Calu3 (cell line): Measurements from ENCODE around the gene ADAT3. TPM values are rescaled to one million over a fixed set of nuclear protein-coding genes. Genes with fewer than 3 reads are reported as not detected.

Experiments
- BruUV-seq: library from RNA; stranded (reverse); fragments of 400-500 nt; replicated peaks from 2 replicates; lab custom pipeline; 2021; lab: Mats Ljungman, UMichigan
- CTCF ChIA-PET: fragments of 300-600 bp; sonication (Branson Sonifier 250); formaldehyde crosslinking; loops from one replicate; lab custom pipeline; 2022; ENCODE audit warnings: antibody characterized with exemption; lab: Charles Lee
- DNase-seq: peaks from one replicate; pipeline ENCODE4 v3.0.0; 2022
- H3K27ac Mint-ChIP-seq: one replicate; pipeline ENCODE4 v1.8.0; 2022; ENCODE audit warnings: mixed read lengths; ENCODE audit not compliant: unreplicated experiment
- H3K27me3 Mint-ChIP-seq: one replicate; pipeline ENCODE4 v1.8.0; 2022; ENCODE audit warnings: mixed read lengths; ENCODE audit not compliant: unreplicated experiment
- H3K36me3 Mint-ChIP-seq: one replicate; pipeline ENCODE4 v1.8.0; 2022; ENCODE audit warnings: mild to moderate bottlenecking, moderate library complexity, mixed read lengths; ENCODE audit not compliant: insufficient read depth, unreplicated experiment
- H3K4me1 Mint-ChIP-seq: one replicate; pipeline ENCODE4 v1.8.0; 2022; ENCODE audit warnings: mild to moderate bottlenecking, low read depth, mixed read lengths; ENCODE audit not compliant: unreplicated experiment
- H3K4me3 Mint-ChIP-seq: one replicate; pipeline ENCODE4 v1.8.0; 2022; ENCODE audit warnings: mild to moderate bottlenecking, low read depth, moderate library complexity, mixed read lengths; ENCODE audit not compliant: unreplicated experiment
- H3K9me3 Mint-ChIP-seq: one replicate; pipeline ENCODE4 v1.8.0; 2022; ENCODE audit warnings: low read depth, mixed read lengths; ENCODE audit not compliant: unreplicated experiment
- intact Hi-C: fragments of 100-400 bp; cut with micrococcal nuclease; formaldehyde crosslinking; loops from one replicate; pipeline ENCODE4 v1.10.0; 2022; ENCODE audit not compliant: unreplicated experiment
- total RNA-seq: library from RNA; stranded (reverse); gene quantifications from 2 replicates; pipeline ENCODE4 v1.2.3, GENCODE V29; 2022
- TF ChIP-seq, protein P1 (sequence below): fragments of 200-600 bp; IDR thresholded peaks from one replicate; pipeline ENCODE4 v1.8.0; 2022; ENCODE audit warnings: antibody characterized with exemption; ENCODE audit not compliant: unreplicated experiment

ADAT3 gene
- total RNA-seq, 1 experiment from 2014 or later: 6.7 TPM

DNA sequence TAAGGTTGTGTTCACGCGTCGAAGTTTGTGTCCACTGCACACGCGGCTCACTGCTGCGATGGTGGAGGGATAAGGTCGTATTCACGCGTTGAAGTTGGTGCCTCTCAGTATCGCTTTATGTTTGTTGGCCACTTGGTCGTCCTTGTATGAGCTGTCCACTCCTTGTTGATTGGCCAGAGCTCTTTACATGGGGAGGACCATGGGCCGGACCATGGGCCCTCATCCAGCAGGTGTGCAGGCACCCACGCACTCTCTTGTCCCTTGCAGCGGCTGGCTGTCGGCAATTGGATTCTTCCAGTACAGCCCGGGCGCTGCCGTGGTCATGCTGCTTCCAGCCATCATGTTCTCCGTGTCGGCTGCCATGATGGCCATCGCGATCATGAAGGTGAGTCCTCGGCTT, 17.6 kb downstream of the ADAT3 start:
- Mint-ChIP-seq H3K27ac (no peak overlapping the region), H3K4me3 (no peak overlapping the region), H3K36me3 (peaks cover 28% of the 10 kb centered on the region), H3K9me3 (no peaks in the 10 kb centered on the region), H3K4me1 (no peaks in the 10 kb centered on the region), H3K27me3 (no peaks in the 10 kb centered on the region)
- no TSS peak for BruUV-seq
- TF ChIP-seq, protein P1, sequence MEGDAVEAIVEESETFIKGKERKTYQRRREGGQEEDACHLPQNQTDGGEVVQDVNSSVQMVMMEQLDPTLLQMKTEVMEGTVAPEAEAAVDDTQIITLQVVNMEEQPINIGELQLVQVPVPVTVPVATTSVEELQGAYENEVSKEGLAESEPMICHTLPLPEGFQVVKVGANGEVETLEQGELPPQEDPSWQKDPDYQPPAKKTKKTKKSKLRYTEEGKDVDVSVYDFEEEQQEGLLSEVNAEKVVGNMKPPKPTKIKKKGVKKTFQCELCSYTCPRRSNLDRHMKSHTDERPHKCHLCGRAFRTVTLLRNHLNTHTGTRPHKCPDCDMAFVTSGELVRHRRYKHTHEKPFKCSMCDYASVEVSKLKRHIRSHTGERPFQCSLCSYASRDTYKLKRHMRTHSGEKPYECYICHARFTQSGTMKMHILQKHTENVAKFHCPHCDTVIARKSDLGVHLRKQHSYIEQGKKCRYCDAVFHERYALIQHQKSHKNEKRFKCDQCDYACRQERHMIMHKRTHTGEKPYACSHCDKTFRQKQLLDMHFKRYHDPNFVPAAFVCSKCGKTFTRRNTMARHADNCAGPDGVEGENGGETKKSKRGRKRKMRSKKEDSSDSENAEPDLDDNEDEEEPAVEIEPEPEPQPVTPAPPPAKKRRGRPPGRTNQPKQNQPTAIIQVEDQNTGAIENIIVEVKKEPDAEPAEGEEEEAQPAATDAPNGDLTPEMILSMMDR: no peak
- no peak for DNase-seq
- CTCF ChIA-PET: no interaction called here
- intact Hi-C loops: no loop called here

DNA sequence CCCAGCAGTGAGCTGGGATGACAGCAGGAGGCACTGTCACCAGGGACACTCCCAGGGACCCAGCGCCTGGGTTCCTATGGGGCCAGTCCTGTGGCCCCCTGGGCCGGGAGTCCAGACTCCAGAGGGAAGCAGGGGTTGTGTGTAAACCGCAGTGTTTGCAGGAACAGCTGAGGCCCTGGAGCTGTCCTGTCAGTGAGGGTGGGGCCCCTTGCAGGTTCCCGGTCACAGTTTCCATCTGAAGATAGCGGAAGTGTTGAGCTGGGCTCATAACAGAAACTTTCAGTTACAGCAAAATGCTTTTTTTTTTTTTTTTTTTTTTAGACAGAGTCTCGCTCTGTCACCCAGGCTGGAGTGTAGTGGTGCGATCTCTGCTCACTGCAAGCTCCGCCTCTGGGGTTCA, 18.1 kb downstream of the ADAT3 start:
- no peaks in the 10 kb centered on the region for H3K27me3 Mint-ChIP-seq
- no peak for DNase-seq
- TF ChIP-seq, protein P1: no peak
- intact Hi-C loops: no loop called here
- no TSS peak for BruUV-seq
- H3K36me3 Mint-ChIP-seq: peaks cover 28% of the 10 kb centered on the region
- H3K9me3 Mint-ChIP-seq: no peaks in the 10 kb centered on the region
- no peaks in the 10 kb centered on the region for H3K4me1 Mint-ChIP-seq
- H3K4me3 Mint-ChIP-seq: no peak overlapping the region
- CTCF ChIA-PET: no interaction called here
- no peak overlapping the region for H3K27ac Mint-ChIP-seq

DNA sequence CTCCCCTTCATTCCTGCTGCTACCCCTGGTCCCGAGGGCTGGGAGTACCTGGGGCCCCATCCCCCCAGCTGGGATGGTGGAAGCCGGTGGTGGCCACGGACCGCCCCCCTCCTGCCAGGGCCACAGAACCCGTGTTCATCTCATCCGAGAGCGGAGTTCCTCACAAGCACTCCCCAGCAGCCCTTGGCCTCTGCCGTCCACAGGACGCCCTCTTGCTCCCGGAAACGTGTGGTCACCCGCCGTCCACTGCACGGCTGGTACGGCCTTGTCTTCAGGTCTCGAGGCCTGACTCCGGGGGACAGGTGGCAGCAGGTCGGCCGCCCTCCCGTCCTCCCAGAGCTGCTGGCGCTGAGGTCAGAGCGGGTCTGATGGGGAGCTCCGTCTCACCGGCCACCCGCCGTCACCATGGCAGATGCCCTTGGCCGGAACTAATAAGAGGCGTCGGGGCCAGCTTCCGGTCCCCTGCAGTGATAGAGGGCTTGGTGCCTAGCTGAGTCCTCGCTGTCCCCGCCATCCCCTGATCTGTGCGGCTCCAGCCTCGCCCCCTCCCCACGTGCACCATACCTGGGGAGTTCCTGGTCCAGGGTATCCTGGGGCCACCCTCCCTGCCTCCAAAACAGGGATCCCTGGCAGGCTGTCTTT, 19.2 kb downstream of the ADAT3 start:
- H3K4me3 Mint-ChIP-seq: no peak overlapping the region
- intact Hi-C loops: no loop called here
- no peaks in the 10 kb centered on the region for H3K9me3 Mint-ChIP-seq
- no peaks in the 10 kb centered on the region for H3K4me1 Mint-ChIP-seq
- no TSS peak for BruUV-seq
- DNase-seq: no peak
- no peaks in the 10 kb centered on the region for H3K27me3 Mint-ChIP-seq
- TF ChIP-seq, protein P1: no peak
- H3K27ac Mint-ChIP-seq: no peak overlapping the region
- H3K36me3 Mint-ChIP-seq: peaks cover 25% of the 10 kb centered on the region
- CTCF ChIA-PET: no interaction called here

DNA sequence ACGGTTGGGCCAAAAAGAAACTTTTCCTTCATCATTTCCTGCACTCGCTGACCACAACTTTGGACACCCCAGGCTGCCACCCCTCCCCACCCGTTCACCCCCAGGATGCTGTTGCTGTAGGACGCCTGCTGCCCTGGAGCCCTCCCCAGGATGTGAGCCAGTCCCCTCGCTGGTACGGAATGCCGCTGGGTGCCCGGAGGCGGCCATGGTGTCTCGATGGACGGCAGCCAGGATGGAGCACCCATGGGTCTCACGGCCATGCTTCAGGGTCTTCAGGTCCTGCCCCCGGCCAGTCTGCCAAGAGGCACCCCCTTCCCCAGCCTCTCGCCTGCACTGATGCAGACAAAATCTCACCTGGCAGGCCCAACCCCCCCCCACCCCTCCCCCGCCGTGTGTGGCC, 20.3 kb downstream of the ADAT3 start:
- H3K9me3 Mint-ChIP-seq: no peaks in the 10 kb centered on the region
- no peak overlapping the region for H3K27ac Mint-ChIP-seq
- H3K27me3 Mint-ChIP-seq: no peaks in the 10 kb centered on the region
- BruUV-seq: TSS peak; percentile 89
- peaks cover 33% of the 10 kb centered on the region for H3K36me3 Mint-ChIP-seq
- DNase-seq: no peak
- intact Hi-C loops: no loop called here
- CTCF ChIA-PET: interaction anchor here (0.6 kb wide), 1 partner anchor 61 kb away, joined by 4 read pairs; no protein-coding TSS in a partner anchor
- no peaks in the 10 kb centered on the region for H3K4me1 Mint-ChIP-seq
- TF ChIP-seq, protein P1: no peak
- no peak overlapping the region for H3K4me3 Mint-ChIP-seq
